Gastrocnemius medialis (tissue), 4 donors: ENCODE results near the gene CNIH3. TPM values are rescaled to one million over a fixed set of nuclear protein-coding genes. Genes with fewer than 3 reads are reported as not detected.

ENCODE experiments used
- ATAC-seq, 2 donors: fragments of 150-250 bp; one replicate each; pipeline ENCODE4 v1.9.1; 2016
- DNase-seq, 2 donors: peaks; one replicate each; pipeline ENCODE4 v3.0.0-alpha.2; 2019
- H3K27ac ChIP-seq, 4 donors: fragments of 200-600 bp; sonication (generic); 1 replicate in 1 of 4; 2 replicates in 3 of 4; pipeline ENCODE4 v1.5.1; 2016 to 2018; ENCODE audit warnings: mild to moderate bottlenecking in 2 of 4, moderate library complexity in 1 of 4
- H3K27me3 ChIP-seq, 3 donors: fragments of 200-600 bp; sonication (generic) in 2 of 3; 1 replicate in 1 of 3; 2 replicates in 2 of 3; pipeline versions ENCODE4 v1.5.1 to v1.6.0; 2016 to 2019; ENCODE audit warnings: mild to moderate bottlenecking in 1 of 3, moderate library complexity in 1 of 3
- H3K36me3 ChIP-seq, 2 donors: fragments of 200-600 bp; sonication (generic) in 1 of 2; one replicate each; pipeline ENCODE4 v1.5.1; 2017 to 2018
- H3K4me1 ChIP-seq, 2 donors: fragments of 200-600 bp; sonication (generic) in 1 of 2; one replicate each; pipeline ENCODE4 v1.5.1; 2016 to 2017; ENCODE audit warnings: mild to moderate bottlenecking in 2 of 2
- H3K4me3 ChIP-seq, 4 donors: fragments of 200-600 bp; sonication (generic) in 3 of 4; 1 replicate in 1 of 4; 2 replicates in 3 of 4; pipeline ENCODE4 v1.5.1; 2016 to 2019; ENCODE audit warnings: mild to moderate bottlenecking in 2 of 4
- H3K9me3 ChIP-seq, 3 donors: fragments of 200-600 bp; sonication (generic) in 2 of 3; 1 replicate in 1 of 3; 2 replicates in 2 of 3; pipeline ENCODE4 v1.5.1; 2016 to 2019
- POLR2A ChIP-seq, 2 donors: fragments of 450-650 bp; IDR thresholded peaks; one replicate each; pipeline ENCODE4 v1.6.1; 2017; ENCODE audit warnings: antibody characterized with exemption in 2 of 2, mild to moderate bottlenecking in 2 of 2, moderate library complexity in 2 of 2
- in situ Hi-C, 4 donors: fragments of 200-750 bp; cut with MboI; loops; one replicate each; pipeline versions ENCODE4 v1.15.0 to v1.8.0; 2017; ENCODE audit warnings: low sequenced_read_pairs in 4 of 4
- intact Hi-C: fragments of 100-400 bp; cut with DNase I; formaldehyde crosslinking; loops from one replicate; pipeline ENCODE4 v1.15.1; 2023; ENCODE audit warnings: low total_unique reads
- total RNA-seq, 4 donors: library from RNA; depleted of rRNA; stranded (reverse); fragments of >200 nt; gene quantifications; one replicate each; pipeline versions ENCODE4 v1.1.0 to v1.2.3, GENCODE V29; 2016
- TF ChIP-seq, protein P1 (sequence below), 5 experiments: fragments of 450-650 bp in 3 of 5; fragments of 200-600 bp in 2 of 5; sonication (generic) in 2 of 5; IDR thresholded peaks in 4 of 5; conservative IDR thresholded peaks in 1 of 5; 1 replicate in 4 of 5; 2 replicates in 1 of 5; pipeline ENCODE4 v1.5.1; 2016 to 2019; ENCODE audit warnings: antibody characterized with exemption in 5 of 5, mild to moderate bottlenecking in 3 of 5, moderate library complexity in 3 of 5

Gene CNIH3
- total RNA-seq, 4 donors from 2014 or later: 0.95 to 1.6 (median 1.5) TPM; not detected in 1

DNA sequence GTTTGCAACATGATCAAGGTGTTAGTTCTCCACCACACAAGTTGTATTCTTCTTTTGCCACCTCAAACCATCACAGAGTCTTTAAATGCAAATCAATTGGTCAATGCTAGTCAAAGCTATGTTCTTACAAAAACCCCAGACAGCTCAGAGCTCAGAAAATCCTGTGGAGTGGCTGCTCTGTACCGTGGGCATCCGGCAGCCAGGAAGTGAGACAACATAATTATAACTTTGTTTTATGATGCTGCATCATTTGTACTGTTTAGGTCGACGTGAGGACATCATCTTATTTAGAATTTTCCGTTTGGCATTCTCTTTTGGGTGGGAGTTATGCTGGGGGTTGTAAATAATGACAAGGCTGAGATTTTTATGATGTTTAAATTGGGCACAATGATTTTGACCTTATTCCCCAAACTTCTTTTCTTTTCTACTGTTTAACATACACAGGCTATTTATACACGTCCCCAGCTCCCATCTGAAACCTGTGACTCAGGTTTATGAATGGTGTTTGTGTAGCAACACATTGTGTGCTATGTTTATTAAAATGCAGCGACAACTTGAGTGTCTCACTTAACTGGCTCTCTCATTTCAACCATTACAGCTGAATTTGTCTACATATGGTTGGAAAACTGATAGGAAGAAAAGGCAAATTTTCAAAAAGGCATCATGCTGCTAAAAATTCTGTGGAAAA lies 124.0 kb downstream of the CNIH3 start:
- in situ Hi-C loops: no loop called here
- Histone ChIP-seq H3K27me3 (no peaks in the 10 kb centered on the region), H3K4me1 (peaks cover 13% of the 10 kb centered on the region in 2 donors), H3K36me3 (no peaks in the 10 kb centered on the region), H3K27ac (peak overlapping the region; percentile 11 to 74 (median 62)), H3K4me3 (no peak overlapping the region), H3K9me3 (no peaks in the 10 kb centered on the region)
- TF ChIP-seq POLR2A (IDR thresholded peaks at IDR 0.05): no peak
- TF ChIP-seq, protein P1, sequence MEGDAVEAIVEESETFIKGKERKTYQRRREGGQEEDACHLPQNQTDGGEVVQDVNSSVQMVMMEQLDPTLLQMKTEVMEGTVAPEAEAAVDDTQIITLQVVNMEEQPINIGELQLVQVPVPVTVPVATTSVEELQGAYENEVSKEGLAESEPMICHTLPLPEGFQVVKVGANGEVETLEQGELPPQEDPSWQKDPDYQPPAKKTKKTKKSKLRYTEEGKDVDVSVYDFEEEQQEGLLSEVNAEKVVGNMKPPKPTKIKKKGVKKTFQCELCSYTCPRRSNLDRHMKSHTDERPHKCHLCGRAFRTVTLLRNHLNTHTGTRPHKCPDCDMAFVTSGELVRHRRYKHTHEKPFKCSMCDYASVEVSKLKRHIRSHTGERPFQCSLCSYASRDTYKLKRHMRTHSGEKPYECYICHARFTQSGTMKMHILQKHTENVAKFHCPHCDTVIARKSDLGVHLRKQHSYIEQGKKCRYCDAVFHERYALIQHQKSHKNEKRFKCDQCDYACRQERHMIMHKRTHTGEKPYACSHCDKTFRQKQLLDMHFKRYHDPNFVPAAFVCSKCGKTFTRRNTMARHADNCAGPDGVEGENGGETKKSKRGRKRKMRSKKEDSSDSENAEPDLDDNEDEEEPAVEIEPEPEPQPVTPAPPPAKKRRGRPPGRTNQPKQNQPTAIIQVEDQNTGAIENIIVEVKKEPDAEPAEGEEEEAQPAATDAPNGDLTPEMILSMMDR (IDR thresholded peaks at IDR 0.05 in 4 of 5, conservative IDR thresholded peaks at IDR 0.05 in 1 of 5): no peak
- intact Hi-C loops: loop anchor here (10.0 kb wide), 1 partner anchor 235 kb away; no protein-coding TSS in a partner anchor
- ATAC-seq: peak in 1 of 2 donors; percentile 69
- no peak for DNase-seq

DNA sequence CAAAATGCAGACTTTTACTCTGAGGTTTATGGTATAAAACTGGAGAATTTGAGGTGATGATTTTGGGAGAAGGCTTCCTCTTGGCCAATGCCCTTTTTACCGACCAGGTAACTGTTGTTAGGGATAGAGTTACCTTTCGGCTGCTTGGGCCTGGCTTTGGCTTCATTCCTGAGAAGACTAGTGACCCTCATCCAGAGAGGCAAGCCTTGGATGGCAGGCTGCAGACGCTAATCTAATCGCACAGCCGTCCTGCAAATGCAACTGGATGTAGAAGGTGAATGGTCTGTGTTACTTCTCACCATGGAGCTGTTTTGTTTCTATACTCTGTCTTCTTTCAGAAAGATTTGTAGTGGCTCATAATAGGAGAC lies 124.6 kb downstream of the CNIH3 start:
- Histone ChIP-seq H3K4me1 (peaks cover 14 to 15% of the 10 kb centered on the region in 2 donors), H3K9me3 (no peaks in the 10 kb centered on the region), H3K36me3 (no peaks in the 10 kb centered on the region), H3K27ac (peak overlapping the region in 3 of 4 donors; percentile 34 to 74 (median 58)), H3K27me3 (no peaks in the 10 kb centered on the region), H3K4me3 (no peak overlapping the region)
- intact Hi-C loops (loop anchor here (10.0 kb wide), 1 partner anchor 236 kb away; no protein-coding TSS in a partner anchor), in situ Hi-C loops (no loop called here)
- TF ChIP-seq POLR2A (IDR thresholded peaks at IDR 0.05): no peak
- TF ChIP-seq, protein P1 (IDR thresholded peaks at IDR 0.05 in 4 of 5, conservative IDR thresholded peaks at IDR 0.05 in 1 of 5): no peak
- ATAC-seq (no peak), DNase-seq (no peak)

DNA sequence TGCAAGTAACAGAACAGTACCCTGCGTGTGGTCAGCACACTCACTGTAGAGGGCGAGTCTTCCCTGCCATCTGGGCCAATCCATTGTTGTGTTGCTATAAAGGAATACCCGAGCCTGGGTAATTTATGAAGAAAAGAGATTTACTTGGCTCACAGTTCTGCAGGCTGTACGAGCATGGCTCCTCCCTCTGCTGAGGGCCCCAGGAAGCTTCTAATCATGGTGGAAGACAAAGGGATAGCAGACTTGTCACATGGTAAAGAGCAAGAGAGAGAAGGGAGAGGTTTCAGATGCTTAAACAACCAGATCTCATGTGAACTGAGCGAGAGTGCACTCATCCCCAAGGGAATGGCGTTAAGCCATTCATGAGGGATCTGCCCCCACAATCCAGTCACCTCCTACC lies 126.2 kb downstream of the CNIH3 start:
- in situ Hi-C loops: no loop called here
- no peak for TF ChIP-seq POLR2A (IDR thresholded peaks at IDR 0.05)
- TF ChIP-seq, protein P1 (IDR thresholded peaks at IDR 0.05 in 4 of 5, conservative IDR thresholded peaks at IDR 0.05 in 1 of 5): no peak
- no peaks in the 10 kb centered on the region for H3K27me3 ChIP-seq
- no peak overlapping the region for H3K27ac ChIP-seq
- ATAC-seq (no peak), DNase-seq (no peak)
- no peaks in the 10 kb centered on the region for H3K9me3 ChIP-seq
- no peaks in the 10 kb centered on the region for H3K36me3 ChIP-seq
- H3K4me3 ChIP-seq: no peak overlapping the region
- intact Hi-C loops: loop anchor here (10.0 kb wide), 1 partner anchor 238 kb away; no protein-coding TSS in a partner anchor
- peaks cover 14 to 15% of the 10 kb centered on the region in 2 donors for H3K4me1 ChIP-seq

DNA sequence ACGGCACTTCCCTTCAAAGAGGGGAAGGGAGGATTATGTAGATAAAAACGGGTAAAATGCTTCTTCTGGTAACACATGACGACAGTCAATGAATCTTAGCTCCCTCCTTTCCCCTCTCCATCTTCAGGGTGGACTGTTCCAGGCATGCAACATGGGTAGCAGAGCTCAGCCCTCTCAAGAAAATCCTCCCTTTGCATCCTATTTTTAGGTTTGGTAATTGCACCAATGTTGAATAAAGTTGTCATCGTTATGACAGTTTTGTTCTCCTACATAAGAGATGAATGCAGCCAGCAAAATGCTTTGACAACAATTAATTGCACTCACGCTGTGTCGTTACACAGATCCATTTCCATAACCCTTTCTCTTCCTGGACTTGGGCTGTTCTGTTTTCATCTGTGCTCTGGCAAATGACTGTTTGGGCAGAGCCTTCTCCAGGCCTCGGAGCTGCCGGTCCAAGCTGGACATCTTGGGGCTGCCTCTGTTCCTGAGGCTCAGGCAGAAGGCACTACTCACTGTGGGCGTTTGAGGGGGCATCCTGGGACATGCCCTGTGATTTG lies 127.6 kb downstream of the CNIH3 start:
- H3K9me3 ChIP-seq: no peaks in the 10 kb centered on the region
- H3K4me3 ChIP-seq: no peak overlapping the region
- peaks cover 14 to 15% of the 10 kb centered on the region in 2 donors for H3K4me1 ChIP-seq
- no peak for TF ChIP-seq POLR2A (IDR thresholded peaks at IDR 0.05)
- TF ChIP-seq, protein P1 (IDR thresholded peaks at IDR 0.05 in 4 of 5, conservative IDR thresholded peaks at IDR 0.05 in 1 of 5): no peak
- in situ Hi-C loops (no loop called here), intact Hi-C loops (loop anchor here (10.0 kb wide), 1 partner anchor 239 kb away; no protein-coding TSS in a partner anchor)
- H3K36me3 ChIP-seq: no peaks in the 10 kb centered on the region
- no peak for ATAC-seq
- no peaks in the 10 kb centered on the region for H3K27me3 ChIP-seq
- peak overlapping the region; percentile 65 to 83 (median 76) for H3K27ac ChIP-seq
- no peak for DNase-seq
